Measurements from ENCODE around the gene HYAL3.

Gene HYAL3

DNA sequence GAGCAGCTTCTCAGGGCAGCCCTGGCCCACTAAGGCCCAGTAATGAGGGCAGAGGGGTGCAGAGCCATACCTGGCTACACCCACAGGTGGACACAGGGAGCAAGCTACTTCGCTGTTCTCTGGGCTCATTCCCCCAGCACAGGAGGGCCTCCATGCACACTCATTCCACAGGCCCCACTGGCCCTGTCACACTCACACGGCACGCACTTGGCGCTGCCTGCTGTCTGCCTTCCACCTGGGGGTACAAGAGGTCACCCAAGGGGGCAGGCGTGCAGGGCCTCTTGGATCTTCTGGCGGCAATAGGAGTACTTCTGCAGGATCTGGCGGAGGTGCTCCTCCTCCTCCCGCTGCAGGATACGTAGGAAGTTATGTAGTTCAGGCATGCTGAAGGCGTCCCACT is 31.1 kb upstream of the HYAL3 start:
- H3K27ac ChIP-seq, result no peak overlapping the region
- no peaks in the 10 kb centered on the region for H4K20me1 ChIP-seq (ENCODE audit: insufficient read depth)
- H3K4me3 ChIP-seq (IDR thresholded peaks at IDR 0.05; ENCODE audit: insufficient read depth, low read depth, low read length), result no peak overlapping the region
- no peak for TF ChIP-seq CTCF (conservative IDR thresholded peaks at IDR 0.05; ENCODE audit: low read depth, low read length)
- H3K36me3 ChIP-seq (ENCODE audit: insufficient read depth), result no peaks in the 10 kb centered on the region
- H3K27me3 ChIP-seq (ENCODE audit: insufficient read depth, low read depth), result no peaks in the 10 kb centered on the region
- H3K9ac ChIP-seq, result no peak overlapping the region
- peaks cover 28% of the 10 kb centered on the region for H3K79me2 ChIP-seq (ENCODE audit: insufficient read depth, low read depth)
- no peak overlapping the region for H2AFZ ChIP-seq (ENCODE audit: low read depth)
- H3K4me1 ChIP-seq (ENCODE audit: low read depth, poor library complexity, severe bottlenecking), result no peaks in the 10 kb centered on the region
- H3K4me2 ChIP-seq, result no peak overlapping the region

DNA sequence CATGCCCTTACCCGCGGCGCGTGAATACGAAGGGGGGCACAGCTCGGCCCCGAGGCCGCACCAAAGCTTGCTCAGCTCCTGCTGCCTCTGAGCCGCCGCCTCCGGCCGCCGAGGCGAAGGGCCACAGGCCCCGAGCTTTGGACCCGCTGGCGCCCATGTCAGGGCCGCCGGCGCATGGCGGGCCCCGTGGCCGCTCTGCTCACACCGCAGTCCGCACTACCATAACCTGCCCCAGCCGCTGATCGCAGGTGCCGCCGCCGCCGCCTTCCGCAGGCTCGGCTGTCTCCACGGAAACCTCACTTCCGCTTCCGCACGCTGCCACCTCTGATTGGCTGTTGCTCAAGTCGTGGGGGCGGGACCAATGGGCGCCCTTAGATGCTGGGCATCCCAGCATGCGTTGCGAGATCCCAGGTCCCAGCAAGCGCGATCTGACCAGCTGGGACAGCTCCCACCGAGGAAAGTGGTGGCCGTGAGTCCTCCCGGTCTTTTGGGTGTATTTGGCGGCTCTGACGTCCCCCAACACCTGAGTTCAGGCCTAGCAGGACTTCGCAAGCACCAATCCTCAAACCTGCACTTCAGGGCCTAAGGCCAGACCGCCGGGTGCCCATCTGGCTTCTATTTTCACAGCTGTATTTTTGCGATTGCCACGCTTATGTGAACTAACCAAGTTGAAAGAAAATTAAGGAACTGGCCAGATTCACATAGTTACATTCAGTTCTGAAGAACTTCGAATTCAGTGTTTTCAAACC is 28.9 kb upstream of the HYAL3 start, which contains the start of gene TUSC2:
TUSC2 (minus strand) TSS at position 281 of the 749 bp plus-strand sequence; CDS start at position 157, 124 bp downstream.
- peak within 1 kb of the TSS; percentile 48 for H3K4me2 ChIP-seq
- H3K9ac ChIP-seq, result peak within 1 kb of the TSS; percentile 77; the same call in 1 of the 2 replicates
- no peaks in the 10 kb centered on the region for H3K27me3 ChIP-seq (ENCODE audit: insufficient read depth, low read depth)
- peaks cover 8% of the 10 kb centered on the region; the same call in 1 of the 2 replicates for H3K79me2 ChIP-seq (ENCODE audit: insufficient read depth, low read depth)
- peak within 1 kb of the TSS; percentile 92 for H3K4me3 ChIP-seq (IDR thresholded peaks at IDR 0.05; ENCODE audit: insufficient read depth, low read depth, low read length)
- H3K4me1 ChIP-seq (ENCODE audit: low read depth, poor library complexity, severe bottlenecking), result no peaks in the 10 kb centered on the region
- H4K20me1 ChIP-seq (ENCODE audit: insufficient read depth), result no peaks in the 10 kb centered on the region
- 0 out of 2 replicates have a peak within 1 kb of the TSS, but pooled peaks have one; percentile 8 for H2AFZ ChIP-seq (ENCODE audit: low read depth)
- H3K27ac ChIP-seq, result peak within 1 kb of the TSS; percentile 43; the same call in 1 of the 2 replicates
- no peaks in the 10 kb centered on the region for H3K36me3 ChIP-seq (ENCODE audit: insufficient read depth)
- no peak for TF ChIP-seq CTCF (conservative IDR thresholded peaks at IDR 0.05; ENCODE audit: low read depth, low read length)

GRCh38 chr3:50327129-50327528 is 27.9 kb upstream of the HYAL3 start:
- Histone ChIP-seq H3K4me2 (peak overlapping the region; percentile 48), H3K9ac (peak overlapping the region; percentile 77; the same call in 1 of the 2 replicates), H3K27me3 (ENCODE audit: insufficient read depth, low read depth) (no peaks in the 10 kb centered on the region), H4K20me1 (ENCODE audit: insufficient read depth) (no peaks in the 10 kb centered on the region), H3K79me2 (ENCODE audit: insufficient read depth, low read depth) (peaks cover 8% of the 10 kb centered on the region; the same call in 1 of the 2 replicates), H2AFZ (ENCODE audit: low read depth) (no peak overlapping the region), H3K36me3 (ENCODE audit: insufficient read depth) (no peaks in the 10 kb centered on the region), H3K4me3 (IDR thresholded peaks at IDR 0.05; ENCODE audit: insufficient read depth, low read depth, low read length) (no peak overlapping the region), H3K4me1 (ENCODE audit: low read depth, poor library complexity, severe bottlenecking) (peaks cover under 1% of the 10 kb centered on the region), H3K27ac (no peak overlapping the region)
- TF ChIP-seq CTCF (conservative IDR thresholded peaks at IDR 0.05; ENCODE audit: low read depth, low read length), result no peak

- Histone ChIP-seq H3K4me1 (ENCODE audit: low read depth, poor library complexity, severe bottlenecking) (peaks cover 4% of the 10 kb centered on the region), H3K27me3 (ENCODE audit: insufficient read depth, low read depth) (no peaks in the 10 kb centered on the region), H3K79me2 (ENCODE audit: insufficient read depth, low read depth) (peaks cover 8% of the 10 kb centered on the region; the same call in 1 of the 2 replicates)
These were observed 27.0 kb upstream of the HYAL3 start for GRCh38 chr3:50326182-50326541.

More at GRCh38 chr3:50326182-50326541, 27.0 kb upstream of the HYAL3 start:
- no peaks in the 10 kb centered on the region for H4K20me1 ChIP-seq (ENCODE audit: insufficient read depth)
- H3K27ac ChIP-seq, result no peak overlapping the region
- no peak overlapping the region for H2AFZ ChIP-seq (ENCODE audit: low read depth)
- TF ChIP-seq CTCF (conservative IDR thresholded peaks at IDR 0.05; ENCODE audit: low read depth, low read length), result no peak
- no peak overlapping the region for H3K4me3 ChIP-seq (IDR thresholded peaks at IDR 0.05; ENCODE audit: insufficient read depth, low read depth, low read length)
- no peak overlapping the region for H3K4me2 ChIP-seq
- no peaks in the 10 kb centered on the region for H3K36me3 ChIP-seq (ENCODE audit: insufficient read depth)
- no peak overlapping the region for H3K9ac ChIP-seq

Measured in KMS-11 (cell line).